ENCODE data around the gene GUCA2A. TPM values are rescaled to one million over a fixed set of nuclear protein-coding genes. Genes with fewer than 3 reads are reported as not detected.

Gene GUCA2A
- polyA plus RNA-seq, 3 donors, result not detected

- H3K9me3 ChIP-seq (replicated peaks in 1 of 2; ENCODE audit: control insufficient read depth in 1 of 2, insufficient read depth in 1 of 2, low read length in 2 of 2), result no peaks in the 10 kb centered on the region
- Mint-ChIP-seq H3K4me1 (peaks cover 3% of the 10 kb centered on the region), H3K9me3 (no peaks in the 10 kb centered on the region), H3K36me3 (no peaks in the 10 kb centered on the region), H3K27ac (no peak overlapping the region), H3K4me3 (no peak overlapping the region), H3K27me3 (ENCODE audit: low read depth in 3 of 3) (peaks cover 7 to 15% (median 7%) of the 10 kb centered on the region in 3 donors)
- peaks cover 6 to 7% of the 10 kb centered on the region in 2 donors for H3K4me1 ChIP-seq (ENCODE audit: control insufficient read depth in 1 of 2, insufficient read depth in 2 of 2, low read length in 2 of 2)
- H2AFZ ChIP-seq (ENCODE audit: insufficient read depth, low read depth, low read length, poor library complexity, severe bottlenecking), result no peak overlapping the region
- H3K9ac ChIP-seq (ENCODE audit: insufficient read depth, low read length, poor library complexity, severe bottlenecking), result no peak overlapping the region
- no peaks in the 10 kb centered on the region for H4K20me1 ChIP-seq (ENCODE audit: insufficient read depth, low read length)
- H3K27ac ChIP-seq (ENCODE audit: low read depth in 1 of 2, low read length in 2 of 2), result no peak overlapping the region
- no peaks in the 10 kb centered on the region for H3K27me3 ChIP-seq (ENCODE audit: control insufficient read depth in 2 of 2, insufficient read depth in 2 of 2, low read length in 2 of 2)
- no peak overlapping the region for H3K4me2 ChIP-seq (replicated peaks; ENCODE audit: extremely low read depth, low read length, poor library complexity, severe bottlenecking)
- H3K79me2 ChIP-seq (ENCODE audit: insufficient read depth, low read length), result no peaks in the 10 kb centered on the region
- H3K36me3 ChIP-seq (replicated peaks in 1 of 2; ENCODE audit: control insufficient read depth in 1 of 2, insufficient read depth in 2 of 2, low read length in 2 of 2), result no peaks in the 10 kb centered on the region
- TF ChIP-seq CTCF (IDR thresholded peaks at IDR 0.05), result no peak
- DNase-seq, result no peak
- H3K4me3 ChIP-seq (replicated peaks in 1 of 3; ENCODE audit: low read depth in 2 of 3, low read length in 3 of 3), result no peak overlapping the region
- intact Hi-C loops (cut with micrococcal nuclease), result no loop called here
- no CpG with 5 or more reads among the region's 1 CpG for WGBS (ENCODE audit: insufficient coverage)
These were observed 16.4 kb downstream of the GUCA2A start for GRCh38 chr1:42148166-42148565.

- Histone ChIP-seq H3K4me3 (replicated peaks in 1 of 3; ENCODE audit: low read depth in 2 of 3, low read length in 3 of 3) (no peak overlapping the region), H3K4me1 (ENCODE audit: control insufficient read depth in 1 of 2, insufficient read depth in 2 of 2, low read length in 2 of 2) (peaks cover 6 to 7% of the 10 kb centered on the region in 2 donors), H4K20me1 (ENCODE audit: insufficient read depth, low read length) (no peaks in the 10 kb centered on the region), H3K27ac (ENCODE audit: low read depth in 1 of 2, low read length in 2 of 2) (no peak overlapping the region), H3K27me3 (ENCODE audit: control insufficient read depth in 2 of 2, insufficient read depth in 2 of 2, low read length in 2 of 2) (no peaks in the 10 kb centered on the region), H2AFZ (ENCODE audit: insufficient read depth, low read depth, low read length, poor library complexity, severe bottlenecking) (no peak overlapping the region), H3K9ac (ENCODE audit: insufficient read depth, low read length, poor library complexity, severe bottlenecking) (no peak overlapping the region), H3K36me3 (replicated peaks in 1 of 2; ENCODE audit: control insufficient read depth in 1 of 2, insufficient read depth in 2 of 2, low read length in 2 of 2) (no peaks in the 10 kb centered on the region), H3K79me2 (ENCODE audit: insufficient read depth, low read length) (no peaks in the 10 kb centered on the region), H3K4me2 (replicated peaks; ENCODE audit: extremely low read depth, low read length, poor library complexity, severe bottlenecking) (no peak overlapping the region), H3K9me3 (replicated peaks in 1 of 2; ENCODE audit: control insufficient read depth in 1 of 2, insufficient read depth in 1 of 2, low read length in 2 of 2) (no peaks in the 10 kb centered on the region)
- peak; percentile 13 to 35 (median 14) for DNase-seq
- Mint-ChIP-seq H3K27ac (no peak overlapping the region), H3K4me3 (no peak overlapping the region), H3K9me3 (no peaks in the 10 kb centered on the region), H3K4me1 (peaks cover 5% of the 10 kb centered on the region), H3K36me3 (no peaks in the 10 kb centered on the region), H3K27me3 (ENCODE audit: low read depth in 3 of 3) (peaks cover 7 to 20% (median 9%) of the 10 kb centered on the region in 3 donors)
- intact Hi-C loops (cut with micrococcal nuclease), result no loop called here
- WGBS (ENCODE audit: insufficient coverage), result 25% methylated on average over 18 of the region's 19 CpGs
- TF ChIP-seq CTCF (IDR thresholded peaks at IDR 0.05), result peak; percentile 81
These were observed 17.8 kb downstream of the GUCA2A start for GRCh38 chr1:42146626-42147320.
